K562 (cell line): ENCODE data around the gene SLC35B1. TPM values are rescaled to one million over a fixed set of nuclear protein-coding genes. Genes with fewer than 3 reads are reported as not detected.
A peak's percentile ranks its signal among the peaks of the same experiment; 100 is the strongest.

Experiments used
- BACH1 ChIP-seq: fragments of 200-800 bp; sonication (Bioruptor generic); IDR thresholded peaks from 2 replicates; pipeline ENCODE4 v1.6.1; 2016; ENCODE audit warnings: missing genetic modification characterization, missing compliant biosample characterization
- CAMTA2 ChIP-seq: fragments of 250-450 bp; sonication (Bioruptor Pico); conservative IDR thresholded peaks from 2 replicates; pipeline ENCODE4 v1.5.1; 2022
- ELK1 ChIP-seq: sonication (generic); formaldehyde crosslinking; IDR thresholded peaks from 2 replicates; pipeline ENCODE4 v1.8.1; 2022; ENCODE audit warnings: missing genetic modification reagents
- FOXK2 ChIP-seq, 2 experiments: fragments of 450-650 bp; IDR thresholded peaks in 1 of 2; conservative IDR thresholded peaks in 1 of 2; 2 replicates each; pipeline ENCODE4 v1.6.1; 2016; ENCODE audit warnings: low read depth in 2 of 2, mild to moderate bottlenecking in 1 of 2
- HMG20A ChIP-seq: fragments of 450-650 bp; formaldehyde crosslinking; conservative IDR thresholded peaks from 2 replicates; pipeline ENCODE4 v1.4.0; 2020; ENCODE audit warnings: mild to moderate bottlenecking, mixed read lengths
- HNRNPLL ChIP-seq: fragments of 200-400 bp; formaldehyde crosslinking; IDR thresholded peaks from 2 replicates; pipeline ENCODE4 v1.6.1; 2017; ENCODE audit warnings: low read length, low read depth, mild to moderate bottlenecking; ENCODE audit not compliant: poor library complexity, severe bottlenecking
- SMARCA5 ChIP-seq: fragments of 450-650 bp; IDR thresholded peaks from 2 replicates; pipeline ENCODE4 v1.6.1; 2016
- SOX6 ChIP-seq: fragments of 450-650 bp; IDR thresholded peaks from 2 replicates; pipeline ENCODE4 v1.6.1; 2014; ENCODE audit warnings: mild to moderate bottlenecking
- ZNF212 ChIP-seq: fragments of 450-650 bp; formaldehyde crosslinking; IDR thresholded peaks from 2 replicates; pipeline ENCODE4 v1.4.0; 2020; ENCODE audit warnings: mild to moderate bottlenecking
- polyA plus RNA-seq, 8 experiments: library from polyadenylated mRNA; depleted of rRNA in 4 of 8; stranded (reverse) in 5 of 8; unstranded in 3 of 8; fragments of >200 nt; fragmentation: Nextera tagmentation in 2 of 8; fragmentation: Illumina TruSeq in 1 of 8; extraction: Ambion mirVana in 2 of 8; extraction: Trizol in 1 of 8; gene quantifications; 2 replicates each; pipeline versions ENCODE4 v1.2.1 to v1.2.3, GENCODE V29; 2011 to 2014; ENCODE audit warnings: inconsistent platforms in 1 of 8, missing spikeins in 1 of 8
- total RNA-seq, 7 experiments: library from RNA; depleted of rRNA in 6 of 7; stranded (reverse); fragments of >200 nt in 6 of 7; fragmentation: Illumina TruSeq in 2 of 7; extraction: Trizol in 2 of 7; gene quantifications; 2 replicates each; pipeline versions ENCODE4 v1.2.1 to v1.2.3, GENCODE V29; 2011 to 2021; ENCODE audit warnings: low replicate concordance in 1 of 7
- TF ChIP-seq, protein P1 (sequence below), 3 experiments: fragments of 200-800 bp in 1 of 3; sonication (Bioruptor generic) in 1 of 3; sonication (generic) in 1 of 3; formaldehyde crosslinking in 1 of 3; IDR thresholded peaks; 2 replicates each; pipeline versions ENCODE4 v1.6.1 to v1.8.0; 2016 to 2022; ENCODE audit warnings: mild to moderate bottlenecking in 2 of 3, missing compliant biosample characterization in 2 of 3, missing genetic modification characterization in 2 of 3, missing genetic modification reagents in 1 of 3
- TF ChIP-seq, protein P2 (sequence below): sonication (generic); formaldehyde crosslinking; IDR thresholded peaks from 2 replicates; pipeline ENCODE4 v1.8.0; 2022; ENCODE audit warnings: missing genetic modification reagents, mild to moderate bottlenecking, borderline replicate concordance
- TF ChIP-seq, protein P3 (sequence below): fragments of 250-450 bp; sonication (Bioruptor Pico); IDR thresholded peaks from 2 replicates; pipeline ENCODE4 v1.9.0; 2021; ENCODE audit warnings: mild to moderate bottlenecking, inconsistent platforms
- TF ChIP-seq, protein P4 (sequence below): sonication (generic); formaldehyde crosslinking; IDR thresholded peaks from 2 replicates; pipeline ENCODE4 v1.8.0; 2023; ENCODE audit warnings: mild to moderate bottlenecking, missing genetic modification reagents
- TF ChIP-seq, protein P5 (sequence below): sonication (generic); formaldehyde crosslinking; IDR thresholded peaks from 2 replicates; pipeline ENCODE4 v1.8.0; 2022; ENCODE audit warnings: mild to moderate bottlenecking, low read depth, missing genetic modification reagents

SLC35B1 gene
- total and polyA plus RNA-seq, 9 of the 15 experiments (the other 6 are each of a cell fraction or from before 2014, with no cell fraction given) = 51.4 to 87.9 (median 66.3) TPM

GRCh38 chr17:49707608-49708514, at the start of gene SLC35B1 (continued):
- TF ChIP-seq, protein P1, sequence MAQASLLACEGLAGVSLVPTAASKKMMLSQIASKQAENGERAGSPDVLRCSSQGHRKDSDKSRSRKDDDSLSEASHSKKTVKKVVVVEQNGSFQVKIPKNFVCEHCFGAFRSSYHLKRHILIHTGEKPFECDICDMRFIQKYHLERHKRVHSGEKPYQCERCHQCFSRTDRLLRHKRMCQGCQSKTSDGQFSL (CRISPR knock-in tag; IDR thresholded peaks at IDR 0.05) = no peak; the same call in 1 of the 2 replicates
- TF ChIP-seq, protein P1 (tag; IDR thresholded peaks at IDR 0.05) = no peak
- TF ChIP-seq ZNF212 (CRISPR knock-in tag) (no peak), HMG20A (no peak), BACH1 (tag) (no peak), ELK1 (no peak), HNRNPLL (no peak), CAMTA2 (CRISPR knock-in tag) (no peak), FOXK2 (conservative IDR thresholded peaks at IDR 0.05 in 1 of 2, IDR thresholded peaks at IDR 0.05 in 1 of 2; ENCODE audit: low read depth in 2 of 2) (peak; percentile 90 to 91), SMARCA5 (no peak), SOX6 (peak; percentile 71; the same call in 1 of the 2 replicates)
- TF ChIP-seq, protein P2, sequence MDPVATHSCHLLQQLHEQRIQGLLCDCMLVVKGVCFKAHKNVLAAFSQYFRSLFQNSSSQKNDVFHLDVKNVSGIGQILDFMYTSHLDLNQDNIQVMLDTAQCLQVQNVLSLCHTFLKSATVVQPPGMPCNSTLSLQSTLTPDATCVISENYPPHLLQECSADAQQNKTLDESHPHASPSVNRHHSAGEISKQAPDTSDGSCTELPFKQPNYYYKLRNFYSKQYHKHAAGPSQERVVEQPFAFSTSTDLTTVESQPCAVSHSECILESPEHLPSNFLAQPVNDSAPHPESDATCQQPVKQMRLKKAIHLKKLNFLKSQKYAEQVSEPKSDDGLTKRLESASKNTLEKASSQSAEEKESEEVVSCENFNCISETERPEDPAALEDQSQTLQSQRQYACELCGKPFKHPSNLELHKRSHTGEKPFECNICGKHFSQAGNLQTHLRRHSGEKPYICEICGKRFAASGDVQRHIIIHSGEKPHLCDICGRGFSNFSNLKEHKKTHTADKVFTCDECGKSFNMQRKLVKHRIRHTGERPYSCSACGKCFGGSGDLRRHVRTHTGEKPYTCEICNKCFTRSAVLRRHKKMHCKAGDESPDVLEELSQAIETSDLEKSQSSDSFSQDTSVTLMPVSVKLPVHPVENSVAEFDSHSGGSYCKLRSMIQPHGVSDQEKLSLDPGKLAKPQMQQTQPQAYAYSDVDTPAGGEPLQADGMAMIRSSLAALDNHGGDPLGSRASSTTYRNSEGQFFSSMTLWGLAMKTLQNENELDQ (CRISPR knock-in tag) = no peak
- TF ChIP-seq, protein P3, sequence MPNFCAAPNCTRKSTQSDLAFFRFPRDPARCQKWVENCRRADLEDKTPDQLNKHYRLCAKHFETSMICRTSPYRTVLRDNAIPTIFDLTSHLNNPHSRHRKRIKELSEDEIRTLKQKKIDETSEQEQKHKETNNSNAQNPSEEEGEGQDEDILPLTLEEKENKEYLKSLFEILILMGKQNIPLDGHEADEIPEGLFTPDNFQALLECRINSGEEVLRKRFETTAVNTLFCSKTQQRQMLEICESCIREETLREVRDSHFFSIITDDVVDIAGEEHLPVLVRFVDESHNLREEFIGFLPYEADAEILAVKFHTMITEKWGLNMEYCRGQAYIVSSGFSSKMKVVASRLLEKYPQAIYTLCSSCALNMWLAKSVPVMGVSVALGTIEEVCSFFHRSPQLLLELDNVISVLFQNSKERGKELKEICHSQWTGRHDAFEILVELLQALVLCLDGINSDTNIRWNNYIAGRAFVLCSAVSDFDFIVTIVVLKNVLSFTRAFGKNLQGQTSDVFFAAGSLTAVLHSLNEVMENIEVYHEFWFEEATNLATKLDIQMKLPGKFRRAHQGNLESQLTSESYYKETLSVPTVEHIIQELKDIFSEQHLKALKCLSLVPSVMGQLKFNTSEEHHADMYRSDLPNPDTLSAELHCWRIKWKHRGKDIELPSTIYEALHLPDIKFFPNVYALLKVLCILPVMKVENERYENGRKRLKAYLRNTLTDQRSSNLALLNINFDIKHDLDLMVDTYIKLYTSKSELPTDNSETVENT (CRISPR knock-in tag) = no peak
- TF ChIP-seq, protein P4, sequence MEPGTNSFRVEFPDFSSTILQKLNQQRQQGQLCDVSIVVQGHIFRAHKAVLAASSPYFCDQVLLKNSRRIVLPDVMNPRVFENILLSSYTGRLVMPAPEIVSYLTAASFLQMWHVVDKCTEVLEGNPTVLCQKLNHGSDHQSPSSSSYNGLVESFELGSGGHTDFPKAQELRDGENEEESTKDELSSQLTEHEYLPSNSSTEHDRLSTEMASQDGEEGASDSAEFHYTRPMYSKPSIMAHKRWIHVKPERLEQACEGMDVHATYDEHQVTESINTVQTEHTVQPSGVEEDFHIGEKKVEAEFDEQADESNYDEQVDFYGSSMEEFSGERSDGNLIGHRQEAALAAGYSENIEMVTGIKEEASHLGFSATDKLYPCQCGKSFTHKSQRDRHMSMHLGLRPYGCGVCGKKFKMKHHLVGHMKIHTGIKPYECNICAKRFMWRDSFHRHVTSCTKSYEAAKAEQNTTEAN (CRISPR knock-in tag) = no peak
- TF ChIP-seq, protein P5, sequence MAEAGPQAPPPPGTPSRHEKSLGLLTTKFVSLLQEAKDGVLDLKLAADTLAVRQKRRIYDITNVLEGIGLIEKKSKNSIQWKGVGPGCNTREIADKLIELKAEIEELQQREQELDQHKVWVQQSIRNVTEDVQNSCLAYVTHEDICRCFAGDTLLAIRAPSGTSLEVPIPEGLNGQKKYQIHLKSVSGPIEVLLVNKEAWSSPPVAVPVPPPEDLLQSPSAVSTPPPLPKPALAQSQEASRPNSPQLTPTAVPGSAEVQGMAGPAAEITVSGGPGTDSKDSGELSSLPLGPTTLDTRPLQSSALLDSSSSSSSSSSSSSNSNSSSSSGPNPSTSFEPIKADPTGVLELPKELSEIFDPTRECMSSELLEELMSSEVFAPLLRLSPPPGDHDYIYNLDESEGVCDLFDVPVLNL = 0 out of 2 replicates have a peak, but pooled peaks have one; percentile 40
